Measurements from ENCODE around the gene APBA1. TPM values are rescaled to one million over a fixed set of nuclear protein-coding genes. Genes with fewer than 3 reads are reported as not detected.

The APBA1 gene
- total and polyA plus RNA-seq, 2 of the 8 experiments (the other 6 are each of a cell fraction or from before 2014, with no cell fraction given) = 0.36 to 0.60 TPM

DNA sequence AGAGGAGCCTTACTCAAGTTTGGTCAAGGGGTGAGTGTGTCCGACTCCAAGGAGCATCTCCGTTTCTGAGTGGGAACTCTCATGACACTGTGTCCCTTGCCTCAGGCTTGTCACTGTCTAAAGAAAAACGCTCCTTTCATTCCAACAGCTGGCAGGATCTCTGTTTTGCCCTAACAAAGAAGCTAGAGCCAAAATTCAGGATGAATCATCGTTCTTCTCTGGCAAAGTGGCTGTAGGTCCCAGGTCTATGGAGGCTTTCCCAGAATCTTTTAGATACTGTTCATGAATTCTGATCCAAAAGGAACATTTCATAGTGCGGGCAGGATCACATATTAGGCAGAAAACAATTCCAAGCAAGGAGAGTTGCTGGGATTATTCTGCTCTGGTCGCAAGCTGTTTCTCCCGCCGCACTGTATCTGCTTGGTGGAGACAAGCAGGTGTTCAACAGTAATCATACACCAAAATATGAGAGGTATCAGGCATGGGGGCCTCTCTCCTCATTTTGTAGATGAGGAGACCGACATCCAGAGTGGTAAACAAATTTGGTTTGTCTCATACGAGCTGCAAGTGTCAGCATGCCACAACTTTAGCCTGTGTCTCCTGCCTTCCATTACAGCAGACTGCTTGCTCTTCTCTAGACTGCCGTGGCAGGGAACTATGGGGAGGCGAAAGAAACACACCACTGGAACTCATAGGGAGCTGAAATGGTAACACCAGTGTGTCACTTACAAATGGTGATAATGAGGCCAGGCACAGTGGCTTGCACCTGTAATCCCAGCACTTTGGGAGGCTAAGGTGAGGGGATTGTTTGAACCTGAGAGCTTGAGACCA, 274.6 kb downstream of the APBA1 start (continued):
- TF ChIP-seq, protein P1, sequence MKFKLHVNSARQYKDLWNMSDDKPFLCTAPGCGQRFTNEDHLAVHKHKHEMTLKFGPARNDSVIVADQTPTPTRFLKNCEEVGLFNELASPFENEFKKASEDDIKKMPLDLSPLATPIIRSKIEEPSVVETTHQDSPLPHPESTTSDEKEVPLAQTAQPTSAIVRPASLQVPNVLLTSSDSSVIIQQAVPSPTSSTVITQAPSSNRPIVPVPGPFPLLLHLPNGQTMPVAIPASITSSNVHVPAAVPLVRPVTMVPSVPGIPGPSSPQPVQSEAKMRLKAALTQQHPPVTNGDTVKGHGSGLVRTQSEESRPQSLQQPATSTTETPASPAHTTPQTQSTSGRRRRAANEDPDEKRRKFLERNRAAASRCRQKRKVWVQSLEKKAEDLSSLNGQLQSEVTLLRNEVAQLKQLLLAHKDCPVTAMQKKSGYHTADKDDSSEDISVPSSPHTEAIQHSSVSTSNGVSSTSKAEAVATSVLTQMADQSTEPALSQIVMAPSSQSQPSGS (IDR thresholded peaks at IDR 0.05; ENCODE audit: low read length) = no peak
- TF ChIP-seq SIN3A (conservative IDR thresholded peaks at IDR 0.05 in 1 of 2, IDR thresholded peaks at IDR 0.05 in 1 of 2; ENCODE audit: low read depth in 1 of 2, low read length in 2 of 2) = no peak
- TF ChIP-seq CREB1 (IDR thresholded peaks at IDR 0.05) = no peak
- no peak for TF ChIP-seq RAD21 (IDR thresholded peaks at IDR 0.05 in 1 of 2, conservative IDR thresholded peaks at IDR 0.05 in 1 of 2; ENCODE audit: low read depth in 2 of 2, low read length in 2 of 2)

All from H1 (cell line).